HepG2 (cell line): ENCODE measurements around the gene USP38. TPM values are rescaled to one million over a fixed set of nuclear protein-coding genes. Genes with fewer than 3 reads are reported as not detected.

Source experiments
- ADNP ChIP-seq: sonication (generic); formaldehyde crosslinking; IDR thresholded peaks from 2 replicates; pipeline ENCODE4 v1.4.0; 2020; ENCODE audit warnings: missing genetic modification reagents
- BRD4 ChIP-seq: sonication (generic); formaldehyde crosslinking; IDR thresholded peaks from 2 replicates; pipeline ENCODE4 v1.4.0; 2020; ENCODE audit warnings: missing genetic modification reagents
- JUNB ChIP-seq: sonication (generic); formaldehyde crosslinking; IDR thresholded peaks from 2 replicates; pipeline ENCODE4 v1.8.0; 2022; ENCODE audit warnings: missing genetic modification reagents, mild to moderate bottlenecking, borderline replicate concordance
- MYPOP ChIP-seq: sonication (generic); formaldehyde crosslinking; IDR thresholded peaks from 2 replicates; pipeline ENCODE4 v1.8.1; 2023; ENCODE audit warnings: mild to moderate bottlenecking, moderate library complexity, missing genetic modification reagents
- NR2C2 ChIP-seq: sonication (generic); formaldehyde crosslinking; IDR thresholded peaks from 2 replicates; pipeline ENCODE4 v1.4.0; 2020; ENCODE audit warnings: missing genetic modification reagents, mild to moderate bottlenecking, moderate library complexity, borderline replicate concordance
- SATB2 ChIP-seq: sonication (generic); formaldehyde crosslinking; IDR thresholded peaks from 2 replicates; pipeline ENCODE4 v1.5.0; 2020; ENCODE audit warnings: missing genetic modification reagents
- SKI ChIP-seq: fragments of 450-650 bp; IDR thresholded peaks from one replicate; pipeline ENCODE4 v1.6.1; 2018; ENCODE audit warnings: mild to moderate bottlenecking; ENCODE audit not compliant: partially characterized antibody
- SOX5 ChIP-seq: IDR thresholded peaks from 2 replicates; pipeline ENCODE4 v1.6.1; 2016; ENCODE audit warnings: borderline replicate concordance
- TARDBP ChIP-seq: sonication (generic); formaldehyde crosslinking; IDR thresholded peaks from 2 replicates; pipeline ENCODE4 v1.8.0; 2022; ENCODE audit warnings: mild to moderate bottlenecking, missing genetic modification reagents
- THAP8 ChIP-seq: sonication (generic); formaldehyde crosslinking; IDR thresholded peaks from 2 replicates; pipeline ENCODE4 v1.5.1; 2020; ENCODE audit warnings: missing genetic modification reagents, mild to moderate bottlenecking, borderline replicate concordance
- ZBTB20 ChIP-seq: sonication (generic); formaldehyde crosslinking; IDR thresholded peaks from 2 replicates; pipeline ENCODE4 v1.8.1; 2023; ENCODE audit warnings: missing genetic modification reagents, low read depth, mild to moderate bottlenecking, borderline replicate concordance
- ZNF274 ChIP-seq: sonication (generic); formaldehyde crosslinking; IDR thresholded peaks from 2 replicates; pipeline ENCODE4 v1.5.1; 2020; ENCODE audit warnings: mild to moderate bottlenecking, missing genetic modification reagents
- ZNF329 ChIP-seq: sonication (generic); formaldehyde crosslinking; IDR thresholded peaks from 2 replicates; pipeline ENCODE4 v1.9.0; 2021; ENCODE audit warnings: low read depth, mild to moderate bottlenecking, missing genetic modification reagents
- ZNF564 ChIP-seq: sonication (generic); formaldehyde crosslinking; IDR thresholded peaks from 2 replicates; pipeline ENCODE4 v1.8.1; 2023; ENCODE audit warnings: mild to moderate bottlenecking, missing genetic modification reagents
- ZNF883 ChIP-seq: sonication (generic); formaldehyde crosslinking; IDR thresholded peaks from 2 replicates; pipeline ENCODE4 v1.5.1; 2020; ENCODE audit warnings: mild to moderate bottlenecking, missing genetic modification reagents; ENCODE audit errors: not compliant biosample characterization
- ZXDC ChIP-seq: sonication (generic); formaldehyde crosslinking; IDR thresholded peaks from 2 replicates; pipeline ENCODE4 v1.5.0; 2020; ENCODE audit warnings: mild to moderate bottlenecking, missing genetic modification reagents
- polyA plus RNA-seq, 8 experiments: library from polyadenylated mRNA; depleted of rRNA in 3 of 8; stranded (reverse) in 7 of 8; unstranded in 1 of 8; fragments of >200 nt; fragmentation: Illumina TruSeq in 4 of 8; extraction: Trizol in 4 of 8; gene quantifications; 2 replicates each; pipeline versions ENCODE4 v1.2.1 to v1.2.3, GENCODE V29; 2011 to 2016; ENCODE audit warnings: low read depth in 4 of 8, missing spikeins in 1 of 8, mixed read lengths in 1 of 8; ENCODE audit not compliant: insufficient read depth in 1 of 8
- total RNA-seq, 5 experiments: library from RNA; depleted of rRNA; stranded (reverse); fragments of >200 nt; fragmentation: Illumina TruSeq; extraction: Trizol; gene quantifications; 2 replicates each; pipeline ENCODE4 v1.2.3, GENCODE V29; 2016; ENCODE audit warnings: low read depth in 1 of 5
- TF ChIP-seq, protein P1 (sequence below): sonication (generic); formaldehyde crosslinking; IDR thresholded peaks from 2 replicates; pipeline ENCODE4 v1.5.1; 2020; ENCODE audit warnings: mild to moderate bottlenecking, missing genetic modification reagents
- TF ChIP-seq, protein P2 (sequence below): sonication (generic); formaldehyde crosslinking; IDR thresholded peaks from 2 replicates; pipeline ENCODE4 v1.5.0; 2020; ENCODE audit warnings: missing genetic modification reagents
- TF ChIP-seq, protein P3 (sequence below): sonication (generic); formaldehyde crosslinking; IDR thresholded peaks from 2 replicates; pipeline ENCODE4 v1.4.0; 2020; ENCODE audit warnings: missing genetic modification reagents

Gene USP38
- total and polyA plus RNA-seq, 2 of the 13 experiments (the other 11 are each of a cell fraction or from before 2014, with no cell fraction given), result 4.5 to 11.8 TPM

DNA sequence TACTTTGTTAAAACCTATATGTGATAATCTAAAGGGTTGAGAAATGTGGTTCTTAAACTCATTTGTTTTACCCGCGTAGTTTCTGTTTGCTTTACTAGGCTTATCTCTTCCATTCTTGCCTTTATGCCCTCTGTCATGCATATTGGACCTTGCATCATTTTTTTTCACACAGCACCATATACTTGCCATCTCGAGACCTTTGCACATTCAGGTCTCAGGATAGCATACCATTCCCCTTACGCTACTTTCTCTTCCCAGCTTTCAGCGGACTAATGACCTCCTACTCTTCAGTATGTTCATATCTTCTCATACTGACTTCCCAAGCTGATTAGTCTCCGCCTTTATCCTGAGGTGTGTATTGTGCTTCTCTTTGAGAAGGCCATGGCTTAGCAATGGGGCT is 40.5 kb downstream of the USP38 start (continued):
- TF ChIP-seq, protein P1, sequence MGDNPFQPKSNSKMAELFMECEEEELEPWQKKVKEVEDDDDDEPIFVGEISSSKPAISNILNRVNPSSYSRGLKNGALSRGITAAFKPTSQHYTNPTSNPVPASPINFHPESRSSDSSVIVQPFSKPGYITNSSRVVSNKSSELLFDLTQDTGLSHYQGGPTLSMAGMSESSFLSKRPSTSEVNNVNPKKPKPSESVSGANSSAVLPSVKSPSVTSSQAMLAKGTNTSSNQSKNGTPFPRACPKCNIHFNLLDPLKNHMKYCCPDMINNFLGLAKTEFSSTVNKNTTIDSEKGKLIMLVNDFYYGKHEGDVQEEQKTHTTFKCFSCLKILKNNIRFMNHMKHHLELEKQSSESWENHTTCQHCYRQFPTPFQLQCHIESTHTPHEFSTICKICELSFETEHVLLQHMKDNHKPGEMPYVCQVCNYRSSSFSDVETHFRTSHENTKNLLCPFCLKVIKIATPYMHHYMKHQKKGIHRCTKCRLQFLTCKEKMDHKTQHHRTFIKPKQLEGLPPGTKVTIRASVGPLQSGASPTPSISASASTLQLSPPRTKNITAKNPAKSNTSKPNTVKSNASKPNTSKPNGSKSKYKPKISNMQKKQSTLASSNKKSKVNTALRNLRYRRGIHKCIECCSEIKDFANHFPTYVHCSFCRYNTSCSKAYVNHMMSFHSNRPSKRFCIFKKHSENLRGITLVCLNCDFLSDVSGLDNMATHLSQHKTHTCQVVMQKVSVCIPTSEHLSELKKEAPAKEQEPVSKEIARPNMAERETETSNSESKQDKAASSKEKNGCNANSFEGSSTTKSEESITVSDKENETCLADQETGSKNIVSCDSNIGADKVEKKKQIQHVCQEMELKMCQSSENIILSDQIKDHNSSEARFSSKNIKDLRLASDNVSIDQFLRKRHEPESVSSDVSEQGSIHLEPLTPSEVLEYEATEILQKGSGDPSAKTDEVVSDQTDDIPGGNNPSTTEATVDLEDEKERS (CRISPR knock-in tag), result no peak
- TF ChIP-seq THAP8 (CRISPR knock-in tag) (no peak), ZNF883 (CRISPR knock-in tag) (no peak), BRD4 (no peak), ZBTB20 (CRISPR knock-in tag) (peak; percentile 58; the same call in 1 of the 2 replicates), SATB2 (CRISPR knock-in tag) (no peak), MYPOP (peak; percentile 60; the same call in 1 of the 2 replicates), TARDBP (CRISPR knock-in tag) (peak; percentile 67), ZNF274 (CRISPR knock-in tag) (no peak), ADNP (no peak), JUNB (CRISPR knock-in tag) (peak; percentile 84; the same call in 1 of the 2 replicates), ZNF329 (no peak), SOX5 (peak; percentile 93), NR2C2 (CRISPR knock-in tag) (peak; percentile 56; the same call in 1 of the 2 replicates), ZXDC (no peak), ZNF564 (CRISPR knock-in tag) (no peak), SKI (no peak)
- TF ChIP-seq, protein P2, sequence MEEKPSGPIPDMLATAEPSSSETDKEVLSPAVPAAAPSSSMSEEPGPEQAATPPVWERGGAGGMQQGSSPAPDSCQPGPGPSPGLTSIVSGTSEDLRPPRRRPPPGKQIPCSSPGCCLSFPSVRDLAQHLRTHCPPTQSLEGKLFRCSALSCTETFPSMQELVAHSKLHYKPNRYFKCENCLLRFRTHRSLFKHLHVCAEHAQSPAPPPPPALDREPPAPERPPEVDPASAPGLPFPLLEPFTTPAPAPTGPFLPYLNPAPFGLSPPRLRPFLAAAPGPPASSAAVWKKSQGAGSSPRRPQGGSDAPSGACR (CRISPR knock-in tag), result no peak
- TF ChIP-seq, protein P3, sequence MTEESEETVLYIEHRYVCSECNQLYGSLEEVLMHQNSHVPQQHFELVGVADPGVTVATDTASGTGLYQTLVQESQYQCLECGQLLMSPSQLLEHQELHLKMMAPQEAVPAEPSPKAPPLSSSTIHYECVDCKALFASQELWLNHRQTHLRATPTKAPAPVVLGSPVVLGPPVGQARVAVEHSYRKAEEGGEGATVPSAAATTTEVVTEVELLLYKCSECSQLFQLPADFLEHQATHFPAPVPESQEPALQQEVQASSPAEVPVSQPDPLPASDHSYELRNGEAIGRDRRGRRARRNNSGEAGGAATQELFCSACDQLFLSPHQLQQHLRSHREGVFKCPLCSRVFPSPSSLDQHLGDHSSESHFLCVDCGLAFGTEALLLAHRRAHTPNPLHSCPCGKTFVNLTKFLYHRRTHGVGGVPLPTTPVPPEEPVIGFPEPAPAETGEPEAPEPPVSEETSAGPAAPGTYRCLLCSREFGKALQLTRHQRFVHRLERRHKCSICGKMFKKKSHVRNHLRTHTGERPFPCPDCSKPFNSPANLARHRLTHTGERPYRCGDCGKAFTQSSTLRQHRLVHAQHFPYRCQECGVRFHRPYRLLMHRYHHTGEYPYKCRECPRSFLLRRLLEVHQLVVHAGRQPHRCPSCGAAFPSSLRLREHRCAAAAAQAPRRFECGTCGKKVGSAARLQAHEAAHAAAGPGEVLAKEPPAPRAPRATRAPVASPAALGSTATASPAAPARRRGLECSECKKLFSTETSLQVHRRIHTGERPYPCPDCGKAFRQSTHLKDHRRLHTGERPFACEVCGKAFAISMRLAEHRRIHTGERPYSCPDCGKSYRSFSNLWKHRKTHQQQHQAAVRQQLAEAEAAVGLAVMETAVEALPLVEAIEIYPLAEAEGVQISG (CRISPR knock-in tag), result no peak
